ENCODE measurements around the gene MED15.

The MED15 gene

DNA sequence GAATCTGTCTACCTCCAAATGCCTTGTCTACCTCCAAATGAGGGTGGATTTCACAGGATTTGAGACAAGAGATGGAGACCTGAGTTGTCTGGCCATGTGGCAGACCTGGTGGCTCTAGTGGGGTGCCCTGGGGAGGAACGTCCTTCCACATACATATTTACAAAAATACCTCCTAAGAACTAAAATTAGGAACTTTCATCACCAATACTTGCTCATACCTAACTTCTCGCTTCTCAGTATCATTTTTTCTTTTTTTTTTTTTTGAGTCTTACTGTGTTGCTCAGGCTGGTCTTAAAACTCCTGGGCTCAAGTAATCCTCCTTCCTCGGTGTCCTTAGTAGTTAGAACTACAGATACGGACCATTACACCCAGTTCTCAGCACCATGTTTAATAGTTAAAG is 117.9 kb downstream of the MED15 start:
- no peak for DNase-seq (ENCODE audit: low read depth)

DNA sequence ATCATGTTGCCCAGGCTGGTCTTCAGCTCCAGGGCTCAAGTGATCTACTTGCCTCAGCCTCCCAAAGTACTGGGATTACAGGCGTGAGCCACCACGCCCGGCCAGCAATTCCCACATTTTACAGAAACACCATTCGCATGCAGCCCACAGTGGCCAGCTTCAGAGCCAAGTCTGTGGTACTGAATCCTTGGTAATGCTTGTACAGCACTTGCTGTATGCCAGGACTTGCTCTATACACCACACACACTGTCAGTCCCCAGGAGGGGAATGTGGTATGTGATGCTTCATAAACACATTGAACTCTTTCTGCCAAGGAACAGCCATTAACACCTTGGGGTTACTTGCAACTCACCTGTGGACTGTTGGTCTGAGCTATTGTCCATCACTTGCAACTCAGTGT is 119.4 kb downstream of the MED15 start:
- DNase-seq (ENCODE audit: low read depth): no peak

DNA sequence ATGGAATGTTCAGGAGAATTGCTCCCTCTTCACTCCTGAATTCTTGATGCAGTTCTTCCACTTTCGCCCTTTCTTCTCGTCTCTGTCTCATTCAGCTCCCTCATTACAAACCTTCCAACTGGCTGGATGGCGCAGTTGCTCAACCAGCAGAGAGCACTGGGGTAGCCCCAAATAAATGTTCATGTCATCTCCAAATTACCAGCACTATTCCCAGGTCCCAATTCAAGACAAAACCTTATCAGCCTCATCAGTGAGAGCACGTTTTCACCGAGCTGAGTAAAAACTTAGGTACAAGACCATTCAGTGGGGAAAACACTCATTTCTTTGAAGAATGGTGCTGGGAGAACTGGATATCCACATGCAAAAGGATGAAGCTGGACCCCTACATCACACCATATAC is 120.0 kb downstream of the MED15 start:
- no peak for DNase-seq (ENCODE audit: low read depth)

DNA sequence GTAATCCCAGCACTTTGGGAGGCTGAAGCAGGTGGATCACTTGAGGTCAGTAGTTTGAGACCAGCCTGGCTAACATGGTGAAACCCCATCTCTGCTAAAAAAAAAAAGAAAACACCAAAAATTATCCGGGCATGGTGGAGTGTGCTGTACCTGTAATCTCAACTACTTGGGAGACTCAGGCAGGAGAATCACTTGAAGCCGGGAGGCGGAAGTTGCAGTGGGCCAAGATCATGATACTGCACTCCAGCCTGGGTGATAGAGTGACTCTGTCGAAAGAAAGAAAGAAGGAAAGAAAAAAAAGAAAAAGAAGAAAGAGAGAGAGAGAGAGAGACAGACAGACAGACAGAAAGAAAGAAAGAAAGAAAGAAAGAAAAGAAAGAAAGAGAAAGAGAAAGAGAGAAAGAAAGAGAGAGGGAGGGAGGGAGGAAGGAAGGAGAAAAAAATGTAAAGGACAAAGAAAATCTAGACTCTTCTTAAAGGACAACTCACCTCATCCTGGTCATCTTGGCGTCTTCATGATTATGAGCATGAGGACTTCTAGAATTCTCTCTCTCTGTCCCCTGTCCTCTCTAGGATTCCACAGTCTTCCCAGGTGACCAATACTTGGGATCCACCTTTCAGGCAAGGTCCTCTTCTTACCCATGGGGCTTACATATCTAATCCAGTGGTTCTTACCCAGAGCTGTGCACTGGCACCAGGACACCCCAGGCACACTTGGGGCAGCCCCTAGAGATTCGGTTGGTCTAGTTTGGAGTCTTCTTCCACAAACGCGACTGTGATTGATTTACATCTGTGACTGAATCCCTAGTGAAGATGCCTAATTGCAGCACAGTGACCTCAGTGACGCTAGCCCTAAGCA is 120.9 kb downstream of the MED15 start:
- DNase-seq (ENCODE audit: low read depth): no peak

DNA sequence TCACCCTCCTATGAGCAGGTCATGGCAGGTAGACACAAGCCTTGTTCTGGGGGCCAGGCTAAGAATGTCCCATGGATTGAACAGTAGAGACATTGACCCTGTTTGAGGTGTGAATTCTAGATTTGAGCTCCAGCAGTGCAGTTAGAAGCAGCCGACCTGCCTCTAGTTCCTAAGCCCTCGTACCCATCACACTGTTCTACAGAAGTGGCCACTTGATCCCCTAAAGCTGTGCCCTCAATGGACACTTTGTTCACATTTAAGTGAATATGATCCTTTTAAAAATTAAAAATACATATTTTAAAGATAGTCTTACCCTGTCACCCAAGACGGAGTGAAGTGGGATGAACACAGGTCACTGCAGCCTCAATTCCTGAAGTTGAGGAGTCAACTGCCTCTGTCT is 122.0 kb downstream of the MED15 start:
- DNase-seq (ENCODE audit: low read depth): no peak

DNA sequence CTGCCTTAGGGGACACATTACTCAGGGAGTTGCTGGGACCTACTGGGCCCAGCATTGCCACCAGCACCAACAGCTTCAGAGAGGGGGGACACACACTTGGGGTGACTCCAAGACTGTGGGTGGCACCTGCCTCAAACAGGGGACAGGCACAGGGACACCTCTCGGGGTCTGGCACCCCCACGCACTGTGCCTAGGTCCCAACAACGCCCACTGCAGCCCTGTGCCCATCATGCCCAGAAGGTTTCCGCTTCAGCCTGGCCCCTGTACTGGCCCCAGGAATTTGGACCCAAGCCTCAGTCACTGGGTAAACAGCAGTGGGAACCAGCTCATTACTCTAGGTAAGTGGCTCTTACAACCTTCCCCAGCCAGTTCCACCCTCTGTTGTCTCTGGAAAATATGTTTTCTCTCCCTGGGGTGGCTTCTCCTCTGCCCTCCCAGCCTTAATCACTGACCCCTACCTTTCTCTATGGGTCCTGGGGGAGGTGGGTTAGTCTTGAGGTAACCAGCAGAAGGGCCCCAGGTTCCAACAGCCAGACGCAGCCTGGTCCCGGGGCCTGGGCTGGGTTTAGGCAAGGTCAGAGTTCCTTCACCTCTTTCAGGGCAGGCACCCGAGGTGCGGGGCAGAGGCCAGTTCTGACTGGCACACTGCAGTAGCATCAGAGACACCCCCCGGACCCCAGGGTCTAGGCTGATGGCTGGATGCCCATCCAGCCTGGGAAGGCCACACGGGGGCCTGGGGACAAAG is 123.6 kb downstream of the MED15 start:
- DNase-seq (ENCODE audit: low read depth): no peak

DNA sequence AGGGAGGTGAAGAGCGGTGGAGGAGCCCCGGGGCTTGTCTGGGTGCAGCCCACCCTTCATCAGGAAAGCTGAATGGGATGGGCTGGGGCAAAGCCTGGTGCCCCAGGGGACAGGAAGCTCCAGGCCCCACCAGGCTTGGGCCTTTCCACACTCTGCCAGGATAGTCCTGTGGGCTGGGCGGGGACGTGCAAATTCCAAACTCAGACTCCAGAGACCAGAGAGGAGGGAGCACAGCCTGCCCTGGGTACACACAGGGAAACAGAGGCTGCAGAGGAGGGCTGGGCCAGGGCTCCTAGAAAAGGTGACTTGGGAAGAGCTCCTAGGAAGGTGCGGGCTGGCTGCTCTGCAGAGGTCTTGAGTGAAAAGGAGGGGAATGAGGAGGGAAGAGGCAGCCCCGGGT is 124.7 kb downstream of the MED15 start:
- no peak for DNase-seq (ENCODE audit: low read depth)

DNA sequence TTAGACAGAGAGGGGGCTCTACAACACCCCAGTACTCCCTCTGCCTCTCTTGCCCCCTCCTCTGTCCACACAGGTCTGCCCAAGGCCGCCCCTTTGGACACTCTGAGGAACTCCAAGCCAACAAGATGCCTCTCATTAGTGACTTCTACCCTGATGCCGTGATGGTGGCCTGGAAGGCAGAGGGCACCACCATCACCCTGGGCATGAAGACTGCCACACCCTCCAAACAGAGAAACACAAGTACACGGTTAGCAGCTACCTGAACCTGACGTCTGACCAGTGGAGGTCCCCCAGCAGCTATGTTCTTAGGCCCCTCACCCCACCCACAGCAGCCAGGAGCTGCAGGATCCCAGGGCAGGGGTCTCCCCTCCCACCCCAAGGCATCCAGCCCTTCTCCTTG is 125.1 kb downstream of the MED15 start:
- DNase-seq (ENCODE audit: low read depth): no peak

DNA sequence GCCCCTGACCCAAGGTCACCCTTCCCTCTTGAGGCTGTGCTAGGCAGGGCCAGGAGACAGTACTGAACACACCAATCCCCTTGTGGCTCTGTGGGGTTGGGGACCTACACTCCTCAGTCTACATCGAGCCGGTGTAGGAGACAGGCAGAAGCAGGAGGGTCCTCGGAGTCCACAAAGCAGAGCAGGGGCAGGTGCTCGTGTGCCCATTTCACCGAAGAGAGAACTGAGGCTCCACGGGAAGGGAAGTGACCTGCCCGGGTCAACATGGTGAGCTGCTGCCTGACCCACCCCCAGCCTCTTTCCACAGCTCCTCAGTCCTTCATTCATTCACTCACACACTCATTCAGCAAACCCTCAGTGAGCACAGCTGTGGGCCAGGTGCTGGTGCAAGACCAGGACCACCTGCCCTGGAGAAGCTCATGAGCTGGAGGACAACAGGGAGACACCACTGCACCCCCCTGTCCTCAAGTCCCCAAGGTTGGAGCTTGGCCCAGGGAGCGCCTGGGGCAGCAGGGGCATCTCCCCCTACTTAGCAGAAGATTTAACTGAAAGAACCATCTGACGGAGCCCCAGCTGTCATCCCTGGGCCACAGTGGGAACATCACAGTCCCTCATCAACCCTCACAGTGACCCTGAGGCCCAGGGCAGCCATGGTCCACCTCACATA is 127.3 kb downstream of the MED15 start:
- no peak for DNase-seq (ENCODE audit: low read depth)

DNA sequence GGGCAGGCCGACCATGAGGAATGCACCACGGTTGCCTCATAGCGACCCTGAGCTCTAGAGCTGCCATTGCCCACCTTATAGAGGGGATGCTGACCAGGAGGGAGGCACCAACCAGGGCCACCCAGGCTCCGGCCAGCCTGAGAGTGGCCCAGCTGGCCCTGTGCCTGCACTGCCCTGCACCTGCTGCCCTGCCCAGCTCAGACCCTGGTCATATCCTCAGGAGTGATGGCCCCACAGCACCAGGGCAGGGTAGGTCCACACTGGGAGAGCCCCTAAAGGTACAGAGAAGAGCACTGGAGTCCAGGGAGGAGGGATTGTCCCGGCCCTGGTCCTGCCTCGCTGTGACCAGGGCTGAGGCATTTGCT is 127.8 kb downstream of the MED15 start:
- DNase-seq (ENCODE audit: low read depth): no peak

DNA sequence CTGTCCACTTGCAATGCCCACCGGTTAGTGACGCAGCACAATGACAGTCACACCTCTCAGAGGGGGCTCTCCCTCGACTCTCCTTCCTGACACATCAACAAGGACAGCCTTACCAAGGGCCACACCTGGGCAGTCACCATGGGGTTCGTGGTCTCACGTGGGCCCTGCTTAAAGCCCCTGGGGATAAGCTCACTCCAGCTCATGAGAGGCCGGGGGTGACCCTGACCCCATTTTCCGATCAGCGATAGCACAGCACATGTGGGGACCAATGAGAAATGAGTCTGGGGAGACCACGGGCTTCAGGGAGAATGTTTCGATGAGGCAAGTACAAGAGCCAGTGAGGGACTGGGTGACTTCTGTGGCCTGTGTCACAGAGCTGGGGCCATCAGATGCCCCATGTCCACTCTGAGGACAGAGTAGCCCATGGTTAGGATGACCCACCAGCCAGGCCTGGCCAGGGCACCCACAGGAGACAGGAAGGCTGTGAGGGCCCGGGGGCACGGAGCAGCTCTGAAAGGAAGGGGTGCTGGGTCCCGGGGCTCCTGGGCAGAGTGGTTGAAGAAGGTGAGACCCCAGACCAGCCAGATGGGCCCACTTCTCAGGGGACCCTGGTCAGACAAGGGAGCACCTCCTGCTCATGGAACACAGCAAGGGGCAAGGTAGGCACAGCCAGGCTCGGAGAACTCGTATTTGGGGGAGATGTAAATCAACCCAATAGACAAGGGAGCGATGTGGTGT is 128.8 kb downstream of the MED15 start:
- DNase-seq (ENCODE audit: low read depth): no peak

DNA sequence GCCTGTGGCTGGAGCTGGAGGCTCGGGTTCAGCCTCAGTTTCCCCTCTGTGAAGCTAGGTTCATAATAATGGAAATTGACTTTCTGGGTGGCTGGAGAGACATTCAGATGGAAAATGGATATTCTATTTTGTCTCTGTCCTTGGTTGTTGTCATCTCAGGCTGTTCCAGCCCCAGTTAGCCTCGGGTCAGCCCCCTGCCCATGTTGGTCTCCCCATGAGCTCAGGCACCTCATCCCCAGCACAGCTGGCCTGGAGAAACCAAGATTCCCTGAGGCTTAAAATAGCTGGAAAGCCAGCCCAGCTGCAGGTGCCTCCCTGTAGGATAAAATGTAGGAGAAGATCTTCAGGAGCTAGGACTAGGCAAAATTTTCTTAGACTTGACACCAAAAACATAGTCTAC is 129.5 kb downstream of the MED15 start:
- no peak for DNase-seq (ENCODE audit: low read depth)

Data from stimulated activated CD8-positive, alpha-beta memory T cell treated with anti-CD3 and anti-CD28 coated beads, Interleukin-15, amount 100 ng/mL, for 24 hours (primary cell).